RWPE2 (cell line): ENCODE results near the gene DKKL1.
A peak's percentile ranks its signal among the peaks of the same experiment; 100 is the strongest.

Experiments
- ATAC-seq: fragments of 200-7000 bp; cut with Tn5 transposase; 3 replicates; pipeline ENCODE4 v1.9.1; 2021; ENCODE audit warnings: low read depth
- DNase-seq: peaks from one replicate; pipeline ENCODE4 v3.0.0-alpha.2; 2020; ENCODE audit warnings: low spot score
- H3K27ac ChIP-seq: fragments of 450-650 bp; 2 replicates; pipeline ENCODE4 v1.5.1; 2017; ENCODE audit warnings: mild to moderate bottlenecking; ENCODE audit not compliant: poor library complexity, severe bottlenecking
- H3K27me3 ChIP-seq: fragments of 250-450 bp; sonication (Bioruptor Pico); 2 replicates; pipeline ENCODE4 v1.5.1; 2021; ENCODE audit warnings: mild to moderate bottlenecking, moderate library complexity; ENCODE audit not compliant: insufficient read depth, poor library complexity, severe bottlenecking
- H3K36me3 ChIP-seq: fragments of 250-450 bp; sonication (Bioruptor Pico); 2 replicates; pipeline ENCODE4 v1.5.1; 2020; ENCODE audit warnings: low read depth, mild to moderate bottlenecking, moderate library complexity
- H3K4me1 ChIP-seq: fragments of 250-450 bp; sonication (Bioruptor Pico); 2 replicates; pipeline ENCODE4 v1.5.1; 2021; ENCODE audit warnings: mild to moderate bottlenecking, moderate library complexity; ENCODE audit not compliant: insufficient read depth, poor library complexity, severe bottlenecking
- H3K4me3 ChIP-seq: fragments of 250-450 bp; sonication (Bioruptor Pico); 2 replicates; pipeline ENCODE4 v1.5.1; 2021; ENCODE audit warnings: mild to moderate bottlenecking, moderate library complexity; ENCODE audit not compliant: severe bottlenecking
- H3K9me3 ChIP-seq: fragments of 250-450 bp; sonication (Bioruptor Pico); 2 replicates; pipeline ENCODE4 v1.5.1; 2021; ENCODE audit warnings: mild to moderate bottlenecking, moderate library complexity; ENCODE audit not compliant: severe bottlenecking
- TF ChIP-seq, protein P1 (sequence below): fragments of 450-650 bp; IDR thresholded peaks from one replicate; pipeline ENCODE4 v1.5.1; 2017; ENCODE audit warnings: mild to moderate bottlenecking, moderate library complexity; ENCODE audit not compliant: poor library complexity, severe bottlenecking

Gene DKKL1

DNA sequence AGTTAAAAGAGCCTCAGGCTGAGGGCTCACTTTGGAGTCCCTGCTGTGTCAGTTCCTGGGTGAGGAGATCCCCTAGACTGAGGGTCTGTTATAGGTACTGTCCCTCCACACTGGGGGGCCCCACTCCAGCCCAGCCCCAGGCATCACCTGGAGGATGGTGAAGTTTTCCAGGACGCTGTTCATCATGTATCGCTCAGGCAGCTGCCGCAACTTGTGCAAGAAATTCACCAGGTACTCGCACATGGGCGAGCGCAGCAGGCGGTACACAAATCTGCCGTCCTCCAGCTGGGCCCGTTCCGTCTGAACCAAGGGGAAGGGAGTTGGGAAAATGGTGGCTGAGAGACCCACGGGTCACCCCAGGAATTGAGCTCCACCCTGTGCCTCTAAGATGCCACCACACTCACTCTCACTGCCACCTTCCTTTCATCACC, 21.4 kb upstream of the DKKL1 start:
- no peak for ATAC-seq
- Histone ChIP-seq H3K27me3 (no peaks in the 10 kb centered on the region), H3K4me3 (no peak overlapping the region), H3K4me1 (no peaks in the 10 kb centered on the region), H3K9me3 (no peaks in the 10 kb centered on the region), H3K27ac (no peak overlapping the region), H3K36me3 (peaks cover 10% of the 10 kb centered on the region)
- peak; percentile 32 for DNase-seq
- TF ChIP-seq, protein P1, sequence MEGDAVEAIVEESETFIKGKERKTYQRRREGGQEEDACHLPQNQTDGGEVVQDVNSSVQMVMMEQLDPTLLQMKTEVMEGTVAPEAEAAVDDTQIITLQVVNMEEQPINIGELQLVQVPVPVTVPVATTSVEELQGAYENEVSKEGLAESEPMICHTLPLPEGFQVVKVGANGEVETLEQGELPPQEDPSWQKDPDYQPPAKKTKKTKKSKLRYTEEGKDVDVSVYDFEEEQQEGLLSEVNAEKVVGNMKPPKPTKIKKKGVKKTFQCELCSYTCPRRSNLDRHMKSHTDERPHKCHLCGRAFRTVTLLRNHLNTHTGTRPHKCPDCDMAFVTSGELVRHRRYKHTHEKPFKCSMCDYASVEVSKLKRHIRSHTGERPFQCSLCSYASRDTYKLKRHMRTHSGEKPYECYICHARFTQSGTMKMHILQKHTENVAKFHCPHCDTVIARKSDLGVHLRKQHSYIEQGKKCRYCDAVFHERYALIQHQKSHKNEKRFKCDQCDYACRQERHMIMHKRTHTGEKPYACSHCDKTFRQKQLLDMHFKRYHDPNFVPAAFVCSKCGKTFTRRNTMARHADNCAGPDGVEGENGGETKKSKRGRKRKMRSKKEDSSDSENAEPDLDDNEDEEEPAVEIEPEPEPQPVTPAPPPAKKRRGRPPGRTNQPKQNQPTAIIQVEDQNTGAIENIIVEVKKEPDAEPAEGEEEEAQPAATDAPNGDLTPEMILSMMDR = no peak

DNA sequence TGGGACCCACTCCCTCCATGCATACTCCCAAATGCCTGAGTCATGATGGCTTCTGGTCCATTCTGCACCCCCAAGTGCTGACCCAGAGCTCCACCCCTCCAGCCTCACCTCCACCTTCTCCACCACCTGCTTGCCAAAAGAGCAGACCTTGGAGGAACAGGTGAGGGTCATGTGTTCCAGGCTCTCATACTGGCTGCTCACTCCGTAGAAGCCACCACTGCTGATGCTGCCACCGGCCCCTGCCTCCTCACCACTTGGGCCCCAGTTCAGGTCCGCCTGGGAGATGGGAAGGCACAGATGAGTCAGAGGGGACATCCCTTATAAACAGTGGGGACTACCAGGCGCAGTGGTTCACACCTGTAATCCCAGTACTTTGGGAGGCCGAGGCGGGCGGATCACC, 20.6 kb upstream of the DKKL1 start:
- ATAC-seq (no peak), DNase-seq (peak; percentile 26)
- no peak overlapping the region for H3K4me3 ChIP-seq
- H3K27ac ChIP-seq = no peak overlapping the region
- H3K4me1 ChIP-seq = no peaks in the 10 kb centered on the region
- TF ChIP-seq, protein P1 = no peak
- H3K9me3 ChIP-seq = no peaks in the 10 kb centered on the region
- H3K27me3 ChIP-seq = no peaks in the 10 kb centered on the region
- H3K36me3 ChIP-seq = peaks cover 13% of the 10 kb centered on the region

DNA sequence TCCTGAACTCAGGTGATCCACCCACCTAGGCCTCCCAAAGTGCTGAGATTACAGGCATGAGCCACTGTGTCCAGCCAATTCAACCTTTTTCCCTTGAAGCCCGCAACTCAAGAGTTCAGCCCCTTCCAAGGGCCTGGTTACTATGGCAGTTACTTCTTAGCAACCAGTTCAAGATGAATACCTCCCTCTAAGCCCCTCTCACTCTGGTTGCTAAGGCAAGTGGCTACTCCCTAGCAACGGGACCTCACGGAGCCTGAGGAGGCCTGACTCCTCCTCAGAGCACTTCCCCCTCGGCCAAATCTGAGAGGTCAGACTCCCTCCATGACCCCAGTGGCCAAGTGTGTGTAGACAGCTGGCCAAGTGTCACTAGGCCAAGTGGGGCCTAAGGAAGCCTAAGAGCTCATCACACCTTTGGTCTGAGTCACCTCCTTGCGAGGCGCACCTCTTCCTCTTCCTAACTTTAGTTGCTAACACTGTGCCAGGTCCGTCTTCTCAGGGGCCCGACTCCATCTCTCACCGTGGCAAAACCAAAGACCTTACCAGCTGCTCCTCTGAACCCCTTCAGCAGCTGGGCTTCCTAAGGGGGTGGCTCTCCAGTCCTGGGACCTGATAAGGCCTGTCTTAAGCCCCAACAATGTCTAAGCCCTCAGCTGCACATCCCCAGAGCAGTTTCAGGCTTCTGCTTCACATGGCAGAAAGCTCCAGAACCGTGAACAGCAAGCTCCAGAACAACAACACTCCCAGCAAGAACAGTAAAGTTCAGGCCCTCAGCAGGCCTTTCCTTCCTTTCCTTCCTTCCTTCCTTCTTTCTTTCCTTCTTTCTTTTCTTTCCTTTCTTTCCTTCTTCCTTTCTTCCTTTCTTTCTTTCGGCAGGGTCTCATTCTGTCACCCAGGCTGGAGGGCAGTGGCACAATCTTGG, 18.9 kb upstream of the DKKL1 start:
- H3K4me1 ChIP-seq = no peaks in the 10 kb centered on the region
- no peak overlapping the region for H3K27ac ChIP-seq
- DNase-seq = no peak
- H3K36me3 ChIP-seq = peaks cover 16% of the 10 kb centered on the region
- H3K27me3 ChIP-seq = no peaks in the 10 kb centered on the region
- H3K9me3 ChIP-seq = no peaks in the 10 kb centered on the region
- H3K4me3 ChIP-seq = no peak overlapping the region
- TF ChIP-seq, protein P1 = no peak
- no peak for ATAC-seq

DNA sequence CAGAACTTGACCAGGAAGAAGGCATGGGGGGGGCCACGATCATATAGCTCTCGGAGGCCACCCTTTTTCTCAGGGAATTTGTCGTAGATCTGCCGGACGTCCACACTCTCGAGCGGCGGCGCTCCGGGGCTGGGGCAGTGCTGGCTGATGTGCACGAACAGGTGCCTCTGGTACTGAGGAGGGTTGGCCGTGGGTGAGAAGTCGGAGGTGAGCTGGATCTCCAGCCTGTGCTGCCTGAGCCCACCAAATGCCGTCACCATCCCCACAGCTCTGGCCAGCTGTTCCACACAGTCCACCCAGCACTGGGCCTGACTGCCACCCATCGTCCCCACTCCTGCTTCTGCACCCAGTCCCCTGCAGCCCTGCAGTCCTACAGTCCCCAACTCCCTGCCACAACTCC, 16.5 kb upstream of the DKKL1 start:
- TF ChIP-seq, protein P1 = no peak
- H3K36me3 ChIP-seq = peaks cover 33% of the 10 kb centered on the region
- DNase-seq = no peak
- H3K4me3 ChIP-seq = no peak overlapping the region
- no peaks in the 10 kb centered on the region for H3K4me1 ChIP-seq
- no peaks in the 10 kb centered on the region for H3K9me3 ChIP-seq
- no peak overlapping the region for H3K27ac ChIP-seq
- no peaks in the 10 kb centered on the region for H3K27me3 ChIP-seq
- no peak for ATAC-seq

DNA sequence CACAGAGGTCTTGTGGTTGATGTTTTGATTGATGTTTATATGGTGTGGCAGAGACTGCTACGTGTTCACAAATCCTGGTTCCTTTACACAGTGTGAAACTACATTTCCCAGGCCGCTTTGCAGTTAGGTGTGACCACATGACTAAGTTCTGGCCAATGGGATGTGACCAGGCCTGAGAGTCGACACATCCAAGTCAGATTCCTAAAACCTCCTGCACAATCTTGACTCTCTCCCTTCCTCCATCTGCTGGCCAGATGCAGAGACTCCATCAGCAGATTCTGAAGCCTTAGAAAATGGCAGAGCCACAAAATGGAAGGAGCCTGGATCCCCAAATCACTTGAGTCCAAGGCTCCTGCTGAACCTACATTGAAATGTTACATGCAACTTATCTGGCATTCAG, 15.8 kb upstream of the DKKL1 start:
- TF ChIP-seq, protein P1 = peak; percentile 30
- ATAC-seq (peak; percentile 90), DNase-seq (no peak)
- Histone ChIP-seq H3K4me3 (no peak overlapping the region), H3K27ac (no peak overlapping the region), H3K9me3 (no peaks in the 10 kb centered on the region), H3K4me1 (no peaks in the 10 kb centered on the region), H3K36me3 (peaks cover 33% of the 10 kb centered on the region), H3K27me3 (no peaks in the 10 kb centered on the region)
